SKM-1 treated with dmso at 0.1 percent for 144 hours (cell line): ENCODE data around the gene TBC1D3D.
"Not testable (repeated sequence)": the region's sequence is repeated elsewhere in the genome, so short reads cannot be mapped to it uniquely, and the experiment has no call there.

Experiments
- DNase-seq: peaks from one replicate; lab custom pipeline; 2025; ENCODE audit not compliant: unreplicated experiment; lab: John Stamatoyannopoulos, UW

The TBC1D3D gene

GRCh38 chr17:38003676-38004075 lies at the start of gene TBC1D3D:
Gene TBC1D3D, plus strand, starts transcription at chr17:38003976. Its CDS starts 1,585 bp downstream, at chr17:38005561.
- not testable (repeated sequence) for DNase-seq

- DNase-seq = not testable (repeated sequence)
Observed at GRCh38 chr17:37988960-37989359, 14.8 kb upstream of the TBC1D3D start, which contains the start of gene TBC1D3L. Gene TBC1D3L, minus strand, starts transcription at chr17:37989060. Its CDS starts 1,540 bp downstream, at chr17:37987520.
